Ureter (tissue), 1 donor: ENCODE measurements around the gene TSKS. TPM values are rescaled to one million over a fixed set of nuclear protein-coding genes. Genes with fewer than 3 reads are reported as not detected.
"Not testable (repeated sequence)": the region's sequence is repeated elsewhere in the genome, so short reads cannot be mapped to it uniquely, and the experiment has no call there.

Source experiments
- DNase-seq: peaks from one replicate; pipeline ENCODE4 v3.0.0-alpha.2; 2020; ENCODE audit warnings: low spot score
- total RNA-seq: library from RNA; stranded (reverse); gene quantifications from one replicate; pipeline ENCODE4 v1.2.4, GENCODE V29; 2023
- donor health status: DM: yes; HTN: yes; CAD: no.

The TSKS gene
- total RNA-seq, 1 donor from 2014 or later = 0.44 TPM

GRCh38 chr19:49766007-49766929 lies 3.2 kb upstream of the TSKS start:
- DNase-seq = peak; percentile 100

- no peak for DNase-seq
Observed at GRCh38 chr19:49764341-49764740, 1.2 kb upstream of the TSKS start.

- DNase-seq = no peak
Observed at GRCh38 chr19:49761625-49762311, 1.3 kb downstream of the TSKS start.

- DNase-seq = no peak
Observed at GRCh38 chr19:49761249-49761624, 1.9 kb downstream of the TSKS start.

GRCh38 chr19:49758292-49758691 lies 4.8 kb downstream of the TSKS start:
- DNase-seq = no peak

- no peak for DNase-seq
Observed at GRCh38 chr19:49755956-49756355, 7.2 kb downstream of the TSKS start.

GRCh38 chr19:49752701-49753100 lies 10.4 kb downstream of the TSKS start:
- no peak for DNase-seq

- no peak for DNase-seq
Observed at GRCh38 chr19:49749771-49750170, 13.3 kb downstream of the TSKS start.

- DNase-seq = no peak
Observed at GRCh38 chr19:49749055-49749716, 13.9 kb downstream of the TSKS start.

- no peak for DNase-seq
Observed at GRCh38 chr19:49746206-49746958, 16.7 kb downstream of the TSKS start.

- DNase-seq = no peak
Observed at GRCh38 chr19:49744946-49745381, 18.1 kb downstream of the TSKS start.

GRCh38 chr19:49741210-49741844 lies 21.8 kb downstream of the TSKS start:
- DNase-seq = no peak

- no peak for DNase-seq
Observed at GRCh38 chr19:49739933-49740332, 23.2 kb downstream of the TSKS start.

- no peak for DNase-seq
Observed at GRCh38 chr19:49739098-49739497, 24.0 kb downstream of the TSKS start.

GRCh38 chr19:49738268-49738667 lies 24.8 kb downstream of the TSKS start:
- DNase-seq = no peak

GRCh38 chr19:49730166-49730565 lies 32.9 kb downstream of the TSKS start:
- no peak for DNase-seq

GRCh38 chr19:49727217-49728030 lies 35.7 kb downstream of the TSKS start:
- peak; percentile 52 for DNase-seq

- not testable (repeated sequence) for DNase-seq
Observed at GRCh38 chr19:49719420-49719819, 43.7 kb downstream of the TSKS start.

- no peak for DNase-seq
Observed at GRCh38 chr19:49718991-49719390, 44.1 kb downstream of the TSKS start.

GRCh38 chr19:49718511-49718910 lies 44.6 kb downstream of the TSKS start:
- DNase-seq = no peak
